Mesodermal cell (in vitro differentiated cells): ENCODE results near the gene GALM.

Source experiments
- H3K27ac ChIP-seq: 2 replicates; pipeline ENCODE4 v1.7.0; 2013; ENCODE audit warnings: mild to moderate bottlenecking, low read depth, low read length, moderate library complexity; ENCODE audit not compliant: severe bottlenecking
- H3K36me3 ChIP-seq: 2 replicates; pipeline ENCODE4 v1.7.1; 2013; ENCODE audit warnings: mild to moderate bottlenecking, low read length, moderate library complexity; ENCODE audit not compliant: control insufficient read depth, insufficient read depth
- H3K4me1 ChIP-seq: one replicate; pipeline ENCODE4 v1.7.1; 2013; ENCODE audit warnings: mild to moderate bottlenecking, low read length; ENCODE audit not compliant: insufficient read depth, control insufficient read depth, poor library complexity, severe bottlenecking
- H3K4me3 ChIP-seq: 2 replicates; pipeline ENCODE4 v1.7.0; 2013; ENCODE audit warnings: low read length, control low read depth, mild to moderate bottlenecking; ENCODE audit not compliant: insufficient read depth, poor library complexity, severe bottlenecking; ENCODE audit errors: extremely low read depth
- H3K9me3 ChIP-seq: 2 replicates; pipeline ENCODE4 v1.7.1; 2013; ENCODE audit warnings: mild to moderate bottlenecking, low read length, moderate library complexity; ENCODE audit not compliant: control insufficient read depth
- WGBS, 2 experiments: methylation state at CpG; one replicate each; pipeline ENCODE4 v1.1.5; 2013; ENCODE audit warnings: missing lambda C conversion rate in 2 of 2; ENCODE audit not compliant: insufficient coverage in 2 of 2; 5-methylcytosine and 5-hydroxymethylcytosine counted together

Gene GALM

DNA sequence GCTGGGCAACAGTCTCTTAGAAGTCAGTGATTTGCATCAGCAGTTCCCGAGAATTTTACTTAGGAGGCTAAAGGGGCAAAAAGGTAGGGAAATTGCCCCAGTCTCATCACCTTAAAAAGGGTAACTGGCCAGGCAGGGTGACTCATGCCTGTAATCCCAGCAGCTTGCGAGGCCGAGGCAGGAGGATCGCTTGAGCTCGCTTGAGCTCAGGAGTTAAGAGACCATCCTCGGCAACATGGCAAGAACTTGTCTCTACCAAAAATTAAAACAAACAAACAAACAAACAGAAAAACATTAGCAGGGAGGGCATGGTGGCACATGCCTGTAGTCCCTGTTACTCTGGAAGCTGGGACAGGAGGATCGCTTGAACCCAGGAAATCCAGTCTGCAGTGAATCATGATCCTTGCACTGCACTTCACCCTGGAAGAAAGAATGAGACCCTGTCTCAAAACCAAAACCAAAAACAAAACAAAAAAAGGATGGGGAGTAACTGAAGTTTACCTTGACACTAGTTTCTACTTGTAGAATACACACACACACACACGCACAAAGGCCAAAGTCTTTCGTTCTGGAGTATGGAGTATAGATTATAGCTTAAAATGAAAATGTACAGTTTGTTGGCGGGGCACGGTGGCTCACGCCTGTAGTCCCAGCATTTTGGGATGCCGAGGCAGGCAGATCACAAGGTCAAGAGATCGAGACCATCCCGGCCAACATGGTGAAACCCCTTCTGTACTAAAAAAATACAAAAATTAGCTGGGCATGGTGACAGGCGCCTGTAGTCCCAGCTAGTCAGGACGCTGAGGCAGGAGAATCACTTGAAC, 109.4 kb downstream of the GALM start:
- no peaks in the 10 kb centered on the region for H3K4me1 ChIP-seq
- peaks cover 5% of the 10 kb centered on the region for H3K36me3 ChIP-seq
- 84 to 91% methylated on average over 11 to 14 of the region's 17 CpGs for WGBS, 2 experiments
- no peak overlapping the region for H3K4me3 ChIP-seq
- H3K9me3 ChIP-seq, result no peaks in the 10 kb centered on the region
- no peak overlapping the region for H3K27ac ChIP-seq

DNA sequence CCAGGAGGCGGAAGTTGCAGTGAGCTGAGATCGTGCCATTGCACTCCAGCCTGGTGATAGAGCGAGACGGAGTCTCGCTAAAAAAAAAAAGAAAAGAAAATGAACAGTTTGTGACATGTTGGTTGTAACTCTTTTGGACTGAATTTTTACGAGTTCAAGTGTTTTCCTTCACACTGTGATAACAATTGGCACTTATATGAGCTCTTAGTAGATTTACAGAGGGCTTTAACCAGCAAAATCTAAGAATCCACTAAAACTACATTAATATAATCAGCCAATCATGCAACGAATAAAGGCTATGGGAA, 110.0 kb downstream of the GALM start:
- no peaks in the 10 kb centered on the region for H3K4me1 ChIP-seq
- no peak overlapping the region for H3K4me3 ChIP-seq
- peaks cover 10% of the 10 kb centered on the region for H3K36me3 ChIP-seq
- no peak overlapping the region for H3K27ac ChIP-seq
- H3K9me3 ChIP-seq, result no peaks in the 10 kb centered on the region
- 67 to 100% methylated on average over 1 of the region's 7 CpGs for WGBS, 2 experiments

DNA sequence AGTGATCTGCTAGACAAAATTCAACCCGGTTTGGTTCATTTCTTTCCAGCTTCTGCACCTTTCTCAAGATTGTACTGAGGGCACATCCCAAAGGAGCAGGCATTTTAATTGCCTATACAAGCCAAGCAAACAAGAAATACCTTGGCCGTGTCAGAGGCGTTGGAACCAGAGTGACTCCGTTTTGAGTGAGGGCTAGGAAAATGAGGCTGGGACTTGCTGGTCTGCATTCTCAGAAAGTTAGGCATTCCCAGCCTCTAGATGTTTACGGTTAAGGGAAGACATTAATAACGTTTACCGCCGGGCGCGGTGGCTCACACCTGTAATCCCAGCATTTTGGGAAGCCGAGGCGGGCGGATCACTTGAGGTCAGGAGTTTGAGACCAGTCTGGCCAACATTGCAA, 110.6 kb downstream of the GALM start:
- Histone ChIP-seq H3K9me3 (no peaks in the 10 kb centered on the region), H3K36me3 (peaks cover 15% of the 10 kb centered on the region), H3K4me3 (no peak overlapping the region), H3K4me1 (no peaks in the 10 kb centered on the region), H3K27ac (no peak overlapping the region)
- 86 to 96% methylated on average over 5 to 11 of the region's 13 CpGs for WGBS, 2 experiments

DNA sequence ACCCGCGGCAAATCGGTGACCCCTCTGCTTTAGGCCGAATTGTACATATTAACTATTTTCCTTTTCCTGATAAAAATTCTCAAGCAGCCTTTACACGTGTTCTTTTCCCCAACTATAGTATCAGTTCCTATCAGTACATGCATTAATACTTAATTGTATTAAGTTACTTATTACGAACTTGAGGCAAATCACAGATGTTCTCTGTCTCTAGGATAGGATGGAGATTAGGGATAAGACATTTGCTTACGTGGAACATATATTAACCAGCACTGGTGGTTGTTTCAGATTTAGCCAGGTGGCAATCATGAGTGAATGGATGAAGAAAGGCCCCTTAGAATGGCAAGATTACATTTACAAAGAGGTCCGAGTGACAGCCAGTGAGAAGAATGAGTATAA, 112.8 kb downstream of the GALM start:
- H3K9me3 ChIP-seq, result no peaks in the 10 kb centered on the region
- H3K4me3 ChIP-seq, result peak overlapping the region; percentile 85
- H3K27ac ChIP-seq, result peak overlapping the region; percentile 46
- H3K4me1 ChIP-seq, result peaks cover under 1% of the 10 kb centered on the region
- 26 to 86% methylated on average over 1 to 5 of the region's 8 CpGs for WGBS, 2 experiments
- peaks cover 22% of the 10 kb centered on the region for H3K36me3 ChIP-seq

DNA sequence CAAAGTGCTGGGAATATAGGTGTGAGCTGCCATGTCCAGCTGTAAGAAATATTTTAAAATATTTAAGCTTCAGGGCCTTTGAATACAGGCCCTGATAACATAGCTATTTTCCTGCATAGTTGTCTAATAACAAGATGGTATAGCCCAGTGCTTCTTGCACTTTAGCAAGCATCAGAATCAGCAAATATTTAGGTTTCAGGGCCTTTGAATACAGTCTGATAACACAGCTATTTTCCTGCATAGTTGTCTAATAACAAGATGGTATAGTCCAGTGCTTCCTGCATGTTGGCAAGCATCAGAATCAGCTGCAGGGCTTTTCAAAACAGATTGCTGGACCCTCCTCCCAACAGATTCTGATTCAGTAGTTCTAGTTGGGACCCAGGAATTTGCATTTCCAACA, 117.7 kb downstream of the GALM start:
- H3K4me3 ChIP-seq, result no peak overlapping the region
- H3K4me1 ChIP-seq, result peaks cover 3% of the 10 kb centered on the region
- H3K36me3 ChIP-seq, result peaks cover 22% of the 10 kb centered on the region
- no peaks in the 10 kb centered on the region for H3K9me3 ChIP-seq
- H3K27ac ChIP-seq, result peak overlapping the region; percentile 41
